Measurements from ENCODE around the gene SEMA5B.

Gene SEMA5B

GRCh38 chr3:122942937-122943827 is 84.4 kb downstream of the SEMA5B start:
- peak; percentile 76 for DNase-seq

GRCh38 chr3:122942239-122942638 is 85.3 kb downstream of the SEMA5B start:
- no peak for DNase-seq

- DNase-seq: no peak
Measured at GRCh38 chr3:122941228-122942206, 86.0 kb downstream of the SEMA5B start.

- DNase-seq: no peak
Measured at GRCh38 chr3:122940628-122941086, 86.9 kb downstream of the SEMA5B start.

- DNase-seq: no peak
Measured at GRCh38 chr3:122938783-122939425, 88.7 kb downstream of the SEMA5B start.

GRCh38 chr3:122937745-122938144 is 89.8 kb downstream of the SEMA5B start:
- DNase-seq: no peak

GRCh38 chr3:122936986-122937385 is 90.6 kb downstream of the SEMA5B start:
- no peak for DNase-seq

GRCh38 chr3:122936335-122936734 is 91.2 kb downstream of the SEMA5B start:
- DNase-seq: no peak

- no peak for DNase-seq
Measured at GRCh38 chr3:122934251-122934650, 93.3 kb downstream of the SEMA5B start.

GRCh38 chr3:122932251-122932967 is 95.2 kb downstream of the SEMA5B start:
- no peak for DNase-seq

GRCh38 chr3:122931636-122932035 is 95.9 kb downstream of the SEMA5B start:
- DNase-seq: no peak

- no peak for DNase-seq
Measured at GRCh38 chr3:122930063-122930997, 97.2 kb downstream of the SEMA5B start.

GRCh38 chr3:122929188-122930062 is 98.1 kb downstream of the SEMA5B start:
- DNase-seq: no peak

GRCh38 chr3:122928396-122929187 is 99.0 kb downstream of the SEMA5B start:
- DNase-seq: no peak

GRCh38 chr3:122927726-122928125 is 99.8 kb downstream of the SEMA5B start:
- no peak for DNase-seq

GRCh38 chr3:122926811-122927210 is 100.8 kb downstream of the SEMA5B start:
- no peak for DNase-seq

- peak; percentile 15 for DNase-seq
Measured at GRCh38 chr3:122926322-122926721, 101.2 kb downstream of the SEMA5B start.

- DNase-seq: no peak
Measured at GRCh38 chr3:122925756-122926155, 101.8 kb downstream of the SEMA5B start.

- DNase-seq: no peak
Measured at GRCh38 chr3:122924056-122924455, 103.5 kb downstream of the SEMA5B start.

All from activated CD8-positive, alpha-beta memory T cell treated with anti-CD3 and anti-CD28 coated beads, Interleukin-2, amount 50 U/mL, for 48 hours (primary cell).